ENCODE results near the gene PHLPP1.
"Not testable (repeated sequence)": the region's sequence is repeated elsewhere in the genome, so short reads cannot be mapped to it uniquely, and the experiment has no call there.

The PHLPP1 gene

DNA sequence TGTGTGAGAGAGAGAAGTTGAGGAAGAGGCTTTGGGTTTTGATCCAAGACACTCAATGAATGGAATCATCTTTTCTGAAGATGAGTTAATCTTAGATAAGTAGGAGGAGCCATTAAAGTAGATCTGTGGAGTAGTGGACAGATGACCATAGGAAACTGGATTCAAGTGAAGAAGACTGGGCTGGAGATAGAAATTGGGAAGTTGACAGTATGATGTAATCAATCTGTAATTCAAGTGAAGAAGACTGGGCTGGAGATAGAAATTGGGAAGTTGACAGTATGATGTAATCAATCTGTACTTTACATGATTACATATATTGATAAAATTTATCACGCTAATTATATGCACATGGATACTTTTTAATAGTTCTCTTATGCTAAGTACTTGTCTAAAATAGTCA, 92.8 kb downstream of the PHLPP1 start:
- H3K27ac Mint-ChIP-seq: no peak overlapping the region
- H3K9me3 Mint-ChIP-seq: no peaks in the 10 kb centered on the region
- TF ChIP-seq, protein P1, sequence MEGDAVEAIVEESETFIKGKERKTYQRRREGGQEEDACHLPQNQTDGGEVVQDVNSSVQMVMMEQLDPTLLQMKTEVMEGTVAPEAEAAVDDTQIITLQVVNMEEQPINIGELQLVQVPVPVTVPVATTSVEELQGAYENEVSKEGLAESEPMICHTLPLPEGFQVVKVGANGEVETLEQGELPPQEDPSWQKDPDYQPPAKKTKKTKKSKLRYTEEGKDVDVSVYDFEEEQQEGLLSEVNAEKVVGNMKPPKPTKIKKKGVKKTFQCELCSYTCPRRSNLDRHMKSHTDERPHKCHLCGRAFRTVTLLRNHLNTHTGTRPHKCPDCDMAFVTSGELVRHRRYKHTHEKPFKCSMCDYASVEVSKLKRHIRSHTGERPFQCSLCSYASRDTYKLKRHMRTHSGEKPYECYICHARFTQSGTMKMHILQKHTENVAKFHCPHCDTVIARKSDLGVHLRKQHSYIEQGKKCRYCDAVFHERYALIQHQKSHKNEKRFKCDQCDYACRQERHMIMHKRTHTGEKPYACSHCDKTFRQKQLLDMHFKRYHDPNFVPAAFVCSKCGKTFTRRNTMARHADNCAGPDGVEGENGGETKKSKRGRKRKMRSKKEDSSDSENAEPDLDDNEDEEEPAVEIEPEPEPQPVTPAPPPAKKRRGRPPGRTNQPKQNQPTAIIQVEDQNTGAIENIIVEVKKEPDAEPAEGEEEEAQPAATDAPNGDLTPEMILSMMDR (IDR thresholded peaks at IDR 0.05): no peak
- no peaks in the 10 kb centered on the region for H3K27me3 Mint-ChIP-seq (ENCODE audit: low read depth, poor library complexity)
- DNase-seq: no peak
- no peaks in the 10 kb centered on the region for H3K36me3 Mint-ChIP-seq (ENCODE audit: low read depth)
- H3K4me1 Mint-ChIP-seq: peaks cover 26% of the 10 kb centered on the region
- H3K4me3 Mint-ChIP-seq: no peak overlapping the region

DNA sequence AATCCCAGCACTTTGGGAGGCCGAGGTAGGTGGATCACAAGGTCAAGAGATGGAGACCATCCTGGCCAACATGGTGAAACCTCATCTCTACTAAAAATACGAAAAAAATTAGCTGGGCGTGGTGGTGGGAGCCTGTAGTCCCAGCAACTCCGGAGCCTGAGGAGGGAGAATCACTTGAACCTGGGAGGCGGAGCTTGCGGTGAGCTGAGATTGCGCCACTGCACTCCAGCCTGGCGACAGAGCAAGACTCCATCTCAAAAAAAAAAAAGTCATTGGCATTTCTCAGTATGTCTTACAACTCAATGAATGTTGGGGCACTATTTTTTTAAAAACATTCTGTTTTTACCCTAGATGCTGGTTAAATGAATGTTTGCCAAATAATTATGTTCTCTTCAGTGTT, 94.1 kb downstream of the PHLPP1 start:
- not testable (repeated sequence) for DNase-seq; H3K27me3 Mint-ChIP-seq (ENCODE audit: low read depth, poor library complexity); H3K27ac Mint-ChIP-seq; H3K9me3 Mint-ChIP-seq; H3K36me3 Mint-ChIP-seq (ENCODE audit: low read depth); H3K4me3 Mint-ChIP-seq
- peaks cover 39% of the 10 kb centered on the region for H3K4me1 Mint-ChIP-seq

DNA sequence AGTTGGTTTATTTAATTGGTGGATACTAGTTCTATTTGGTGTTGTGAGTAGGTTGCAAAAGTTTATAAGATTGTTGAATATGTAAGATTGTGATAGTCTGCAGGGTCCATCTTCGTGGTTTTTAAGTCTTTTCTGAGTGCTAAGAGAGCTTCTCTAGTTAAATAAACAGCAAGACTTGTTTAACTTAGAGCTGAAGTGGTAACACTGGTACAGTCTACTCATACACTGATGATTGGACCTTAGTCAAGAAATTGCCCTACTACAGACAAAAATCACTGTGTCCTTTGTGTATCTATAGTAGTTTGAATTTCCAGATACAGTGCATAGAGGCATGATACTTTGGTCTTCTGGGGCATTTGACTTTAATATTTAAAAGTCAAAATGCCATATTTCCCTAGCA, 94.6 kb downstream of the PHLPP1 start:
- Mint-ChIP-seq H3K4me3 (no peak overlapping the region), H3K27me3 (ENCODE audit: low read depth, poor library complexity) (no peaks in the 10 kb centered on the region), H3K36me3 (ENCODE audit: low read depth) (no peaks in the 10 kb centered on the region), H3K9me3 (no peaks in the 10 kb centered on the region), H3K27ac (no peak overlapping the region), H3K4me1 (peaks cover 43% of the 10 kb centered on the region)
- no peak for DNase-seq
- TF ChIP-seq, protein P1 (IDR thresholded peaks at IDR 0.05): no peak

DNA sequence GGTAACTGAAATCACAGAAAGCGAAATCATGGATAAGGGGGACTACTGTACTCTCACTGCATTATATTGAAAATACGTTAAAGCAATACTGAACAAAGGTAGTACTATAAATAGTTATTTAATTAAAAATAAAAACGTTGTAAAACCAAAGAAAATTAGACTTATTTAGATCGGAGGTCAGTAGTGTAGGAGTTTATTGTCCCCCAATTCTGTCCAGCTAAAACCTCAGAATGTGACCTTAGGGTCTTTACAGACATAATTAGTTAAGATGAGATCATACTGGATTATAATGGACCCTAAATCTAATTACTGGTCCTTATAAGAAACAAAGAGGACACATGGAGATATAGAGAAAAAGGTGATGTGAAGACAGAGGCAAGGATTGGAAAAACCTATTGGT, 95.3 kb downstream of the PHLPP1 start:
- Mint-ChIP-seq H3K4me3 (no peak overlapping the region), H3K27ac (no peak overlapping the region), H3K36me3 (ENCODE audit: low read depth) (no peaks in the 10 kb centered on the region), H3K4me1 (peaks cover 49% of the 10 kb centered on the region), H3K9me3 (no peaks in the 10 kb centered on the region), H3K27me3 (ENCODE audit: low read depth, poor library complexity) (no peaks in the 10 kb centered on the region)
- TF ChIP-seq, protein P1 (IDR thresholded peaks at IDR 0.05): no peak
- DNase-seq: no peak

DNA sequence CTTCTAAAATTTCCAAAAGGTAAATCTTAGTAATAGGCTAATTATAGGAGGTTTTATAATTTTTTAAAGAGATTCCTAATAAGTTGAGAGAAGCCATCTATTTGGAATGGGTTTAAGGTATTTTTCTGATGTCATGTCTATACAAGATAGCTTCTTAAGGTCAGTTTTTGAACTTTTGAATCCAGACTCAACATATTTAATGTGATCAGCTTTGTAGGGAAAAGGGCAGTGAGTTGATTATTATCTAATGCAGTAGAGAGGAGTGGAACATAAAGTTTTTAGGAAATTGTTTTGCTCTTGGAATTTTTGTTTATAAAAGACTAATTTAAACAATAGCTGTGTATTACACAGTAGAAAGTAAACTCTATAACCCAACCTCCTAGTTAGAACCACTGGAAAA, 96.3 kb downstream of the PHLPP1 start:
- Mint-ChIP-seq H3K4me1 (peaks cover 53% of the 10 kb centered on the region), H3K27ac (peak overlapping the region; percentile 18), H3K9me3 (no peaks in the 10 kb centered on the region), H3K4me3 (no peak overlapping the region), H3K27me3 (ENCODE audit: low read depth, poor library complexity) (no peaks in the 10 kb centered on the region), H3K36me3 (ENCODE audit: low read depth) (no peaks in the 10 kb centered on the region)
- TF ChIP-seq, protein P1 (IDR thresholded peaks at IDR 0.05): no peak
- DNase-seq: no peak

DNA sequence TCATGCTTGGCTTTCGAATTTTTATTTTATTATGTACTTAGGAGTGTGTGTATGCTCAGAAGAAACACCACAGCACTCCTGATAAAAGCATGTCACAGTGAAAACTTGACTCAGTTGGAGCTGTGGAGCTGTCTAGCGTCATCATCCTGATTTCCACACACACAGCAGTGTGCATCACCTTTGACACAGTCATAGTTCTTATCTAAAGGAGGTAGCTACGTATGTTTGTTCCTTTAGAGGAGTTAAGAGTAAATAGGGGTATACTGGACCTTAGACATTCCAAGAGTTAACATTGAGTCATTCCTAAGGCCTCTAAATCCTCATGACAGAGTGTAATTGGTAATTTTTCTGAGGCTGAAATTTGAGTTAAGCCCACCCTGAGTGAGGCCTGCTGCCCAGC, 96.9 kb downstream of the PHLPP1 start:
- TF ChIP-seq, protein P1 (IDR thresholded peaks at IDR 0.05): no peak
- peaks cover 3% of the 10 kb centered on the region for H3K36me3 Mint-ChIP-seq (ENCODE audit: low read depth)
- peaks cover 53% of the 10 kb centered on the region for H3K4me1 Mint-ChIP-seq
- H3K4me3 Mint-ChIP-seq: no peak overlapping the region
- H3K9me3 Mint-ChIP-seq: peaks cover 3% of the 10 kb centered on the region
- DNase-seq: no peak
- H3K27ac Mint-ChIP-seq: peak overlapping the region; percentile 15
- H3K27me3 Mint-ChIP-seq (ENCODE audit: low read depth, poor library complexity): no peaks in the 10 kb centered on the region

All from nephron progenitor cell (in vitro differentiated cells).